K562 (cell line): ENCODE data around the gene ZBTB7A. TPM values are rescaled to one million over a fixed set of nuclear protein-coding genes. Genes with fewer than 3 reads are reported as not detected.
A peak's percentile ranks its signal among the peaks of the same experiment; 100 is the strongest.

Source experiments
- CSDE1 ChIP-seq, 2 experiments: fragments of 450-650 bp; IDR thresholded peaks; 2 replicates each; pipeline ENCODE4 v1.6.1; 2016; ENCODE audit warnings: mild to moderate bottlenecking in 1 of 2
- DPF2 ChIP-seq: fragments of 450-650 bp; IDR thresholded peaks from 2 replicates; pipeline ENCODE4 v1.6.1; 2016
- EGR1 ChIP-seq: fragments of 450-650 bp; conservative IDR thresholded peaks from 2 replicates; pipeline ENCODE4 v1.6.1; 2017; ENCODE audit warnings: mild to moderate bottlenecking
- ETS2 ChIP-seq: IDR thresholded peaks from 2 replicates; pipeline ENCODE4 v1.6.1; 2016; ENCODE audit warnings: borderline replicate concordance, missing genetic modification characterization, mild to moderate bottlenecking, moderate library complexity, missing compliant biosample characterization; ENCODE audit not compliant: poor library complexity, severe bottlenecking
- JUND ChIP-seq, 2 experiments: IDR thresholded peaks; 2 replicates in 1 of 2; 3 replicates in 1 of 2; pipeline ENCODE4 v1.6.1; 2011; ENCODE audit warnings: borderline replicate concordance in 2 of 2, low read depth in 2 of 2, low read length in 2 of 2, improper control_type of control experiment in 1 of 2, missing biosample characterization in 1 of 2, missing genetic modification characterization in 1 of 2, missing genetic modification reagents in 1 of 2
- KAT2B ChIP-seq: IDR thresholded peaks from one replicate; pipeline ENCODE4 v1.6.1; 2012; ENCODE audit warnings: low read depth, mild to moderate bottlenecking, control low read depth, inconsistent platforms, low read length, moderate library complexity
- KLF6 ChIP-seq: fragments of 250-450 bp; sonication (Bioruptor Pico); IDR thresholded peaks from 2 replicates; pipeline ENCODE4 v1.4.0; 2020; ENCODE audit warnings: mild to moderate bottlenecking, moderate library complexity, borderline replicate concordance
- LARP7 ChIP-seq: fragments of 450-650 bp; IDR thresholded peaks from 2 replicates; pipeline ENCODE4 v1.6.1; 2016
- MCM5 ChIP-seq: fragments of 450-650 bp; IDR thresholded peaks from 2 replicates; pipeline ENCODE4 v1.6.1; 2016; ENCODE audit warnings: low read depth
- MIER1 ChIP-seq: fragments of 450-650 bp; IDR thresholded peaks from 2 replicates; pipeline ENCODE4 v1.6.1; 2016; ENCODE audit warnings: antibody characterized with exemption, mild to moderate bottlenecking, low read depth
- MXI1 ChIP-seq: IDR thresholded peaks from 2 replicates; pipeline ENCODE4 v1.6.1; 2011; ENCODE audit warnings: low read depth, mild to moderate bottlenecking, improper control_type of control experiment, low read length
- NBN ChIP-seq: fragments of 450-650 bp; IDR thresholded peaks from 2 replicates; pipeline ENCODE4 v1.6.1; 2016; ENCODE audit warnings: low read depth, mild to moderate bottlenecking
- NELFE ChIP-seq: IDR thresholded peaks from 2 replicates; pipeline ENCODE4 v1.6.1; 2011; ENCODE audit warnings: mild to moderate bottlenecking; ENCODE audit not compliant: insufficient read depth, insufficient read length
- NR1H2 ChIP-seq: sonication (generic); formaldehyde crosslinking; IDR thresholded peaks from 2 replicates; pipeline ENCODE4 v1.4.0; 2020; ENCODE audit warnings: mild to moderate bottlenecking, missing genetic modification reagents
- PRPF4 ChIP-seq: fragments of 200-400 bp; formaldehyde crosslinking; IDR thresholded peaks from one replicate; pipeline ENCODE4 v1.6.1; 2017; ENCODE audit warnings: low read length, low read depth, mild to moderate bottlenecking; ENCODE audit not compliant: insufficient read depth, poor library complexity, severe bottlenecking
- RB1 ChIP-seq: fragments of 450-650 bp; IDR thresholded peaks from 2 replicates; pipeline ENCODE4 v1.6.1; 2017; ENCODE audit warnings: low read depth, mild to moderate bottlenecking
- SIN3A ChIP-seq, 2 experiments: fragments of 150-350 bp in 1 of 2; IDR thresholded peaks; 2 replicates each; pipeline ENCODE4 v1.6.1; 2011 to 2016; ENCODE audit warnings: borderline replicate concordance in 2 of 2, low read depth in 2 of 2, low read length in 2 of 2, mild to moderate bottlenecking in 2 of 2, moderate library complexity in 2 of 2; ENCODE audit not compliant: control insufficient read depth in 1 of 2
- SIN3B ChIP-seq: fragments of 450-650 bp; IDR thresholded peaks from 2 replicates; pipeline ENCODE4 v1.6.1; 2017; ENCODE audit warnings: low read depth, mild to moderate bottlenecking, moderate library complexity
- TAF1 ChIP-seq: IDR thresholded peaks from 2 replicates; pipeline ENCODE4 v1.6.1; 2011; ENCODE audit warnings: mild to moderate bottlenecking, low read length, moderate library complexity; ENCODE audit not compliant: insufficient read depth, control insufficient read depth, severe bottlenecking; ENCODE audit errors: extremely low read depth
- ZFPM2 ChIP-seq: fragments of 250-450 bp; sonication (Bioruptor Pico); IDR thresholded peaks from 2 replicates; pipeline ENCODE4 v1.5.1; 2022; ENCODE audit warnings: mild to moderate bottlenecking
- ZNF12 ChIP-seq: sonication (generic); formaldehyde crosslinking; IDR thresholded peaks from 2 replicates; pipeline ENCODE4 v1.4.0; 2020; ENCODE audit warnings: mild to moderate bottlenecking, missing genetic modification reagents
- ZNF174 ChIP-seq: fragments of 250-450 bp; sonication (Bioruptor Pico); IDR thresholded peaks from 2 replicates; pipeline ENCODE4 v1.4.0; 2020; ENCODE audit warnings: mild to moderate bottlenecking
- ZNF76 ChIP-seq: fragments of 250-450 bp; sonication (Bioruptor Pico); IDR thresholded peaks from 2 replicates; pipeline ENCODE4 v1.4.0; 2020; ENCODE audit warnings: mild to moderate bottlenecking, moderate library complexity, borderline replicate concordance
- polyA plus RNA-seq, 8 experiments: library from polyadenylated mRNA; depleted of rRNA in 4 of 8; stranded (reverse) in 5 of 8; unstranded in 3 of 8; fragments of >200 nt; fragmentation: Nextera tagmentation in 2 of 8; fragmentation: Illumina TruSeq in 1 of 8; extraction: Ambion mirVana in 2 of 8; extraction: Trizol in 1 of 8; gene quantifications; 2 replicates each; pipeline versions ENCODE4 v1.2.1 to v1.2.3, GENCODE V29; 2011 to 2014; ENCODE audit warnings: inconsistent platforms in 1 of 8, missing spikeins in 1 of 8
- total RNA-seq, 7 experiments: library from RNA; depleted of rRNA in 6 of 7; stranded (reverse); fragments of >200 nt in 6 of 7; fragmentation: Illumina TruSeq in 2 of 7; extraction: Trizol in 2 of 7; gene quantifications; 2 replicates each; pipeline versions ENCODE4 v1.2.1 to v1.2.3, GENCODE V29; 2011 to 2021; ENCODE audit warnings: low replicate concordance in 1 of 7
- TF ChIP-seq, protein P1 (sequence below), 2 experiments: fragments of 450-650 bp in 1 of 2; sonication (generic) in 1 of 2; formaldehyde crosslinking in 1 of 2; IDR thresholded peaks in 1 of 2; conservative IDR thresholded peaks in 1 of 2; 2 replicates each; pipeline versions ENCODE4 v1.6.1 to v1.8.1; 2016 to 2023; ENCODE audit warnings: mild to moderate bottlenecking in 2 of 2, moderate library complexity in 2 of 2, inconsistent platforms in 1 of 2, missing genetic modification reagents in 1 of 2
- TF ChIP-seq, protein P2 (sequence below): sonication (generic); formaldehyde crosslinking; IDR thresholded peaks from 2 replicates; pipeline ENCODE4 v1.8.1; 2023; ENCODE audit warnings: mild to moderate bottlenecking, missing genetic modification reagents

Gene ZBTB7A
- total and polyA plus RNA-seq, 9 of the 15 experiments (the other 6 are each of a cell fraction or from before 2014, with no cell fraction given), result 0.11 to 34.0 (median 4.6) TPM

DNA sequence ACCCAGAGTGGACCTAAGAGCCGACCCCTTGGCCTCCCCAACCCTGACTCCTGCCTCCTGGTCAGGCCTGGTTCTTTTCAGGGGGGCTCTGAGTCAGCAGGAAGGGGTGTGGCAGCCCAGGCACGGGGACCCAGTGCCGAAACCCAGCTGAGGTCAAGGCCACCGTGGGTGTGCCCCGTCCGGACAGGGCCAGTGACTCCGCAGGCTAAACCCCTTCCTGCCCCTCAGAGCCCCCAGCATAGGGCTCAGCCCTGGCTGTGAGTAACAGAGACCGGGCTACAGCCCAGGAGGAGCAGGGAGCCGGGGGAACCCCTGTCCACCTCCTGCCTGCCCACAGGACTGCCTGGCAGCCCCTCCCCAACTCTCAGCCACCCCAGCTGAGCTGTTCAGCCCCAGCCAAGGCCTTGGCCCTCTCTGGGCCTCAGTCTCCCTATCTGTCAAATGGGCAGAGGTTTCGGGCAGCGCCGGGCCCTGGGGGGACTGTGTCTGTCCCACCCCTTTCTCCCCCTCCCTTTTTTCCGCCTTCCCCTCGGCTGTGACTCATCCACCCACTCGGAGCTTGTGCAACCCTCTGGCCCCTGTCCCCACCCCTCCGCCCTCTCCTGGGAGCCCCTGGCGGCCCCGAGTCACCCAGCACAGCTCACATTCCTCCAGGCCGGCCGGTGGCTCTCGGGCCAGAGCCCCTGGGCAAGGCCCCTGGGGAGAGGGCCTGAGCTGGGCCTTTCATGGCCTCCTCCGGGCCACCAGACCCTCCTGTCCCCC, 8.6 kb downstream of the ZBTB7A start (continued):
- TF ChIP-seq ETS2 (tag) (no peak), ZNF76 (no peak), SIN3B (no peak), ZNF174 (CRISPR knock-in tag) (no peak), TAF1 (peak; percentile 38), NBN (no peak), SIN3A (IDR thresholded peaks at IDR 0.05; ENCODE audit: borderline replicate concordance in 2 of 2, control insufficient read depth in 1 of 2, low read depth in 2 of 2, low read length in 2 of 2) (peak in 1 of 2 experiments; percentile 22; a peak in 1 of 4 replicates), CSDE1 (IDR thresholded peaks at IDR 0.05) (no peak), JUND (IDR thresholded peaks at IDR 0.05; ENCODE audit: borderline replicate concordance, low read depth, low read length) (peak; percentile 96), JUND (tag; IDR thresholded peaks at IDR 0.05; ENCODE audit: borderline replicate concordance, low read depth, low read length) (peak; percentile 81; the same call in 1 of the 3 replicates), ZNF12 (CRISPR knock-in tag) (no peak), MXI1 (no peak), KLF6 (CRISPR knock-in tag) (no peak), ZFPM2 (CRISPR knock-in tag) (no peak), DPF2 (peak; percentile 89), EGR1 (peak; percentile 98), RB1 (peak; percentile 27; the same call in 1 of the 2 replicates), MIER1 (no peak), PRPF4 (no peak), LARP7 (0 out of 2 replicates have a peak, but pooled peaks have one; percentile 15), MCM5 (no peak), NR1H2 (no peak), NELFE (no peak), KAT2B (no peak)
- TF ChIP-seq, protein P1, sequence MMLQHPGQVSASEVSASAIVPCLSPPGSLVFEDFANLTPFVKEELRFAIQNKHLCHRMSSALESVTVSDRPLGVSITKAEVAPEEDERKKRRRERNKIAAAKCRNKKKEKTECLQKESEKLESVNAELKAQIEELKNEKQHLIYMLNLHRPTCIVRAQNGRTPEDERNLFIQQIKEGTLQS (IDR thresholded peaks at IDR 0.05), result peak; percentile 93
- TF ChIP-seq, protein P1 (CRISPR knock-in tag; conservative IDR thresholded peaks at IDR 0.05), result no peak
- TF ChIP-seq, protein P2, sequence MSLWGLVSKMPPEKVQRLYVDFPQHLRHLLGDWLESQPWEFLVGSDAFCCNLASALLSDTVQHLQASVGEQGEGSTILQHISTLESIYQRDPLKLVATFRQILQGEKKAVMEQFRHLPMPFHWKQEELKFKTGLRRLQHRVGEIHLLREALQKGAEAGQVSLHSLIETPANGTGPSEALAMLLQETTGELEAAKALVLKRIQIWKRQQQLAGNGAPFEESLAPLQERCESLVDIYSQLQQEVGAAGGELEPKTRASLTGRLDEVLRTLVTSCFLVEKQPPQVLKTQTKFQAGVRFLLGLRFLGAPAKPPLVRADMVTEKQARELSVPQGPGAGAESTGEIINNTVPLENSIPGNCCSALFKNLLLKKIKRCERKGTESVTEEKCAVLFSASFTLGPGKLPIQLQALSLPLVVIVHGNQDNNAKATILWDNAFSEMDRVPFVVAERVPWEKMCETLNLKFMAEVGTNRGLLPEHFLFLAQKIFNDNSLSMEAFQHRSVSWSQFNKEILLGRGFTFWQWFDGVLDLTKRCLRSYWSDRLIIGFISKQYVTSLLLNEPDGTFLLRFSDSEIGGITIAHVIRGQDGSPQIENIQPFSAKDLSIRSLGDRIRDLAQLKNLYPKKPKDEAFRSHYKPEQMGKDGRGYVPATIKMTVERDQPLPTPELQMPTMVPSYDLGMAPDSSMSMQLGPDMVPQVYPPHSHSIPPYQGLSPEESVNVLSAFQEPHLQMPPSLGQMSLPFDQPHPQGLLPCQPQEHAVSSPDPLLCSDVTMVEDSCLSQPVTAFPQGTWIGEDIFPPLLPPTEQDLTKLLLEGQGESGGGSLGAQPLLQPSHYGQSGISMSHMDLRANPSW (CRISPR knock-in tag), result no peak
